Retina (tissue), 1 donor: ENCODE measurements around the gene SORL1.
"Not testable (repeated sequence)": the region's sequence is repeated elsewhere in the genome, so short reads cannot be mapped to it uniquely, and the experiment has no call there.

Experiments used
- DNase-seq: peaks from one replicate; pipeline ENCODE4 v3.0.0-alpha.2; 2016

SORL1 gene

DNA sequence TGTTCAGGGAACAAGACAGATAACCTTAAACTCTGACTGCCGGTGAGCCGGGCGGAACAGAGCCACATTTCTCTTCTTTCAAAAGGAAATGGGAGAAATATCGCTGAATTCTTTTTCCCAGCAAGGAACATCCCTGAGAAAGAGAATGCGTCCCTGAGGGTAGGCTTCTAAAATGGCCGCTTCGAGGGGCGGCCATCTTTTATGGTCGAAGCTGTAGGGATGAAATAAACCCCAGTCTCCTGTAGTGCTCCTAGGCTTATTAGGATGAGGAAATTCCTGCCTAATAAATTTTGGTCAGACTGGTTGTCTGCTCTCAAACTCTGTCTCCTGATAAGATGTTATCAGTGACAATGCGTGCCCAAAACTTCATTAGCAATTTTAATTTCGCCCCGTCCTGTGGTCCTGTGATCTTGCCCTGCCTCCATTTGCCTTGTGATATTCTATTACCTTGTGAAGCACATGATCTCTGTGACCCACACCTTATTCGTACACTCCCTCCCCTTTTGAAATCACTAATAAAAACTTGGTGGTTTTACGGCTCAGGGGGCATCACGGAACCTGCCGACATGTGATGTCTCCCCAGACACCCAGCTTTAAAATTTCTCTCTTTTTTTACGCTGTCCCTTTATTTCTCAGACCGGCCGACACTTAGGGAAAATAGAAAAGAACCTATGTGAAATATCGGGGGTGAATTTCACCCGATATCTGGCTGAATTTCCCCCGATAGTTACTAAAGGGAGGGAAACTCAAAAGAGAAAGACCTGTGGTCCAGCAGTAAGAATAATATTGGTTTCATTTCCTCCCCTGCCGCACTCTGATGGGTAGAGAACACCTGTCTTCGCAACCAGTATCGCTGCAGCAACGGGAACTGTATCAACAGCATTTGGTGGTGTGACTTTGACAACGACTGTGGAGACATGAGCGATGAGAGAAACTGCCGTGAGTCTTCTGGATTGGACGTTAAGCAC, 117.5 kb downstream of the SORL1 start:
- DNase-seq, result not testable (repeated sequence)

DNA sequence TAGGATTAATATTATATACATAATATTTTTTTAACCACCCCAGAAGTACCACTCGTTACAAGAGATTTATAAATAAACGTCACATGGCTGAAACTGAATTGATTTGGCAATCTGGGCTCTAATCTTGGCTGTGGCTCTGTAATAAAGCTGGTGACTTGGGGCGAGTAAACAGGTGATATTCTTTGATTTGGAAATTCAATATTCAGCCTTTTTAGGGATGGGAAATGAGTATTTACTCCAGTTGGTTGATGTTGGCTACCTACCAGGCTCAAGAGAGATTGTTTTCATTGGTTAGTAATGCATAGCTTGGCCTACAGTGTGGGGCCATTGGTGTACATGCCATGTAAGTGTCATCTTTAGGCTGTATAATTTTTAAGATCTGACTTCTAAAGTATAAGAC, 118.3 kb downstream of the SORL1 start:
- DNase-seq, result no peak

GRCh38 chr11:121571506-121571905, 119.4 kb downstream of the SORL1 start:
- DNase-seq, result peak; percentile 34

DNA sequence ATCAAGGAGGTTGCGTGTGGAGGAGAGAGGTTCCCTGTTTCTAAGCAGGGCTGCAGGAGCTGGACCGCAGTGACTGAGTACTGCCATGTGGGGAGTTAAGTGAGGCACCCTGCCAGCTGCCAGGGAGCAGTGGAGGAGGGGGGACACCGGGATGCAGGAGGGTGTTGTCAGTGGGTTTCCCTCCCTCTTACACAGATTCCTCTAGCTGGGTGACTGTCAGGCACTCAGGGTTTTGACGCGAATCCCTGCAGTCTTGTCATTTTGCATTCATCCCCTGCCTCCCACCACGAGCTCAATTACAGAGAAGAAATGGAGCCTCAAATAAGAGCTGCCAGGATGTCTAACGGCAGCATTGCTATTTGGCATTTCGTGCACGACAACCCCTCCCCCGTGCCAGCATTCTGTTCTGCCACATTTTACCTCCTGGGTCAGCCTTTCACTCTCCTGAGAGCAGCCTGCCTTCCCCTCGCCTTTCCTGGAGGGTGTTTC, 120.5 kb downstream of the SORL1 start:
- peak; percentile 42 for DNase-seq

DNA sequence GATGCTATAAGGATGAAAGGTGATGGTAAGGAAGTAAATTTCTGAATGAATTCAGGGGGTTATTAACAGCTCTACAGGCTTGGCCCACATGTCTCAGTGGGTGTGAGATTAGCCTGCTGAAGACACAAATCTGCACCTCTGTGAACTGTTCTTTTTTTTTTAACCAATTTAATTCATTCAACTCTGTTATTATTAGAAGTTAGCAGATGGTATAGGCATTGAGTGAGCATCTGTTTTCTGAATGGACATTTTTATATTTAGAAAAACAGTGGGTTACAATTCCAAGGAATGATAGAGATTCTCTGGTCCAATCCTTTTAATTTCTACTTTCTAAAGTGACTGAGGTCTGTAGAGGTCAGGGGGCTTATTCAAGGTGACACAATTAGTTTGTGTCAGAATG, 122.7 kb downstream of the SORL1 start:
- no peak for DNase-seq

DNA sequence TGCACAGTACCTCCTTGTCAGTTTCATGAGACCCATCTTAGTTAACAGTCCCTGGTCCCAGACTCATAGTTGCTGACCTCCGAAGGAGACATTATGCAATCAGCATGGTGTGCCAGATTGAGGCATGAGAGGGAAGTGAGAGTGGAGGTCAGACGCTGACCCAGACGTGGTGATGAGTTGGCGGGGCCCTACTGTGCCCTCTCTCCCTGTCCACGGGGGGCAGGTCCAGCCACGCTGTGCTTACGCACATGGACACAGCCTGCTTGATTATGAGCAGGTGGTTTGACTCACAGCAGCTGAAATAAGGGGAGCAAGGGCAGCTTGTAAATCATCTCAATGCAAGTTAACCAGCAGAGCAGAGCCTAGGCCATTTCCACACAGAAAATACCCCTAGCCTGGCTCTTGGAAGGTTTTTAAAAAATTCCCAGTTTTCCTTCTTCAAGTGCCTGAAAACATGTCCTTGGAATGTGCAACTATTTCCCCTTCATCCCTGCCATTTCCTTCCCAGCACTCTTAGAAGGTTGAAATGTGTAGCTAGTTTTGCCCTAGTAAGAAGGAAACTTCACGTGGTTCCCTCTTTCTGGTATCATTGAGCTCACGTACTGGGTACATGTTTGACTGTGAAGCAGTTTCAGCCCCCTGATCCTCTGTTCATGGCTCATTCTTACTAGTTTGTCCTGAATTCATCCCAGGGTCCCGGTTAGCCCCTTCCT, 123.3 kb downstream of the SORL1 start:
- peak; percentile 44 for DNase-seq

DNA sequence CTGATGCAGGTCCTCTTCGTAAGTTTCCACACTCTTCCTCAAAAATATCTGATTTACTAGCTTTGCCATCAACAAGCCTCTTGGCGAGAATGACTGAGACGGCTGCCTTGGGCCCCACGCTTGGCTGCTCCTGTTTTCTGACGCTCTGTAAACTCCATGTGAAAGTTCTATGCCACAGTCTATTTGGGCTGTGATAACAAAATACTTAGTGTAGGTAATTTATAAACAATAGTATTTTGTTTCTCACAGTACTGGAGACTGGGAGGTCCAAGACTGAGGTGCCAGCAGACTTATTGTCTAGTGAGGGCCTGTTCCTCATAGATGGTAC, 123.8 kb downstream of the SORL1 start:
- no peak for DNase-seq

- no peak for DNase-seq
Measured at GRCh38 chr11:121576531-121576930, 124.4 kb downstream of the SORL1 start.

DNA sequence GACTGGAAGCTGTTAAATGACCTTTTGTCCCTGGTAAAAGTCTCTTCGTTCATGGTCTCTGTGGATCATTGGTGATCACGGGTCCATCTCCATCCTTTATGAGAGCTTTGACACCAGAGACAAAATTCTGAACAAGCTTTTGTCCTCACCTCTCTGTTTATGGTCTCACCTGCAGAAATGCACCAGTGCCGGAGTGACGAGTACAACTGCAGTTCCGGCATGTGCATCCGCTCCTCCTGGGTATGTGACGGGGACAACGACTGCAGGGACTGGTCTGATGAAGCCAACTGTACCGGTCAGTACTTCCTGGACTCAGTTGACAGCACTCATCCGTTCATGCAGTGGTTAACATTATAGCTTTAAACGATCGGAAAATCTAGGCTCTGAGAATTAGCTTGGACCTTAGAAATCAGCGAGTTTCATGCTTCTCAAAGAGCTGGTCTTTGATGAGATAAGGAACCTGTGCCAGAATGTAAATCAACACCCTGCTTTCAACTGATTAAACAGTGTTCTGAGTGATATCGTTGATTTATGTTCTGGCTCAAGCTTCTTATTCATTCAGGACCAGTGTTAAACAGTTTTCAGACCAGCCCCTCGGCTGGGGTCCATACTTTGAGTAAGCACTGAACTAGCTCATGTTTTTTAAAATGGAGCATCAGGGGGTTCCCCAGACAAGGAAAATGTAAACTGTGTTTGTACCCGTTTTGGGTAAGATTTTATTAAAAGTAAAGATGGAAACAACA, 125.2 kb downstream of the SORL1 start:
- no peak for DNase-seq

DNA sequence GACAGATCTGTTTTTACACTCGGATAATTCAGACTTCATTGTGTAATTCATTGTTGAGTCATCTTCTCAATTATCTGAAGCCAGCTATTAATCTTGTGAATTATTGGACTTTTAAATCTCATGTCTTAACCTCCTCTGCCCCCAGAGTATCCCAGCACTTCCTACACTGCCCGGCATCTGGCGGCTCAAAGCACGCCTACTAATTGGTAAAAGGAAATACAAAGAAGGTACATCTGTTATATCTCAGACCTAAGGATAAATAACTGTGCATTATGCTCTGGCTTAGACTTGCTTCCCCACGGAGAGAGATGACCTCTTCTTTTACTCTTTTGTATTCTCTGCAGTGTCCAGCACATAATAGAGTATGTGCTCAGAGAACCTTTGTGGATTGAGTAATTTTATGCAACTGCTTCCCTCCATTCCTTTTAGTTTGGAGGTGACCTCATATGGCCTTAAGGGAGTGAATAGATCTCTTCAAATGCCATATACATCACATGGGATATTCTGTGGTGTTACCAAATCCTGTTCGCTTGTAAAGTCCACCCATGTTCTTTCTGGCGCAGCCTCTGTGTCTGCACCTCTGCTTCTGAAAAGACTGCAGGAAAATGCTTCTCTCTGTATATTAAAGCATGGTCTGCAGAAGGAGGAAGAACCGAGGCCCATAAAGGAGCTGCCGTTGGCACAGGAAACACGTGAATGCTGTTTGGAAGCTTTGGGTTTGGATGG, 126.3 kb downstream of the SORL1 start:
- DNase-seq, result no peak

DNA sequence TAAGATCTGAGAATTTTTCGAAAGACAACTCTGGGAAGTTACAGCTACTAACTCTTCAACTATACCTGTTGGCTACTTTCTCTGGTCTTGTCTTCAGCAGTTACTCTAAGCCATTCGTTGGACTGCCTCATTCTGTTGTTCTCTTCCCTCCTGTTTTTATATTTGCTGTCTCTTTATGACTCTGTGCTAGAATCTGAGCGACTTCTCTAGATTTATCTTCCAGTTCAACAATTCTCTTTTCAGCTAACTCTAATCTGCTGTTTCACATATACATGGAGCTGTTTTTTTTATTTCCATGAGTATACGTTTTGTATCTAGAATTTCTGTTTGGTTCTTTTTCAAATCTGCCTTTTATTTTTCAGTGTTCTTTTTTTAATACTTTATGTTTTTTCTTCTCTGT, 128.0 kb downstream of the SORL1 start:
- no peak for DNase-seq

- DNase-seq, result no peak
Measured at GRCh38 chr11:121581607-121582006, 129.5 kb downstream of the SORL1 start.

DNA sequence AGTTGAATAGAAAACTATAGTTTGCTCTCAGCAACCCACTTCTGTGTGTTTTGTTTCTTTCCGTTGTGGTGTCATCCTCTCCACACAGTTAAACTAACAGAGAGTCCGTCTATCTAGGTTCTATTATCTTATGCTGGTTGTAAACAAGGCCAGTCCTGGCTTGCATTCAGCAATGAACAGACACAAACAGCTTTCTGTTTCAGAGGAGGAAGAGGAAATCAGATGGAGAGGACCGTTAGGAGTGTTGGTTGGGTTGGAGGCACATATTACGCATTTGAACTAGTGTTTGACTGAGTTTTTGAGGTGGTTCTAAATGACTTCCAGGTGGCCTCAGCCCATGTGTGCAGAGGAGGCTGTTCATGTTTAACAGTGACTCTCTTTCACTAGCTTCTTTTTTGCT, 130.2 kb downstream of the SORL1 start:
- no peak for DNase-seq

GRCh38 chr11:121583825-121584224, 131.7 kb downstream of the SORL1 start:
- no peak for DNase-seq

DNA sequence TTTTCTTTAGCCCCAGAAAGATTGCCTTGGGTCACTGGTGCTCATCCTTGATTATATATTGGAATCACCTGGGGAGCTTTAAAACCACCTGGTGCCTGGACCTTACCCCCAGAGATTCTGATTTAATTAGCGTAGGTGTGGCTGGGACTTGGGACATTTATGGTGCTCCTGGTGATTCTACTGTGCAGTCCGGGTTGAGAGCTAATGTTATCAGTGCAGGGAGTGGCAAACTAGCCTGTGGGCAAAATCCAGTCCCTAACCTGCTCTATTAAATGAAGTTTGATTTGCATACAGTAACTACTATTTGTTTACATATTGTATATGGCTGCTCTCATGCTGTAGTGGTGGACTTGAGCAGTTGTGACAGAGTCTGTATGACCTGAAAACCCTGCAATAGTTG, 134.6 kb downstream of the SORL1 start:
- no peak for DNase-seq

DNA sequence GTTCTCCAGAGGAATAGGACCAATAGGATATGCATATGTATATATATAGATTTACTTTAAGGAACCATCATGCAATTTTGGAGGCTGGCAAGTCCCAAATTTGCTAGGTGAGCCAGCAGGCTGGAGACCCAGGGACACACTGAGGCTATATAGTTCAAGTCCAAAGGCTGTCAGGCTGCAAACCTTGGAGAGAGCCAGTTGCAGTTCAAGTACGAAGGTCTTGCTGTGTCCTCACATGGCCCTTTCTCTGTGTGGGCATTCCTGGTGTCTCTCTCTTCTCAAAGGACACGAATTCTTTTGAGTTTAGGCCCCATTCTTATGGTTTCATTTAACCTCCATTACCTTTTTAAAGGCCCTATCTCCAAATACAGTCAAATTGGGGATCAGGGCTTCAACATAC, 135.1 kb downstream of the SORL1 start:
- no peak for DNase-seq

GRCh38 chr11:121588747-121589146, 136.6 kb downstream of the SORL1 start:
- DNase-seq, result no peak

GRCh38 chr11:121589946-121590537, 137.9 kb downstream of the SORL1 start:
- no peak for DNase-seq

GRCh38 chr11:121590772-121591404, 138.8 kb downstream of the SORL1 start:
- no peak for DNase-seq

- peak; percentile 79 for DNase-seq
Measured at GRCh38 chr11:121591405-121592033, 139.4 kb downstream of the SORL1 start.

DNA sequence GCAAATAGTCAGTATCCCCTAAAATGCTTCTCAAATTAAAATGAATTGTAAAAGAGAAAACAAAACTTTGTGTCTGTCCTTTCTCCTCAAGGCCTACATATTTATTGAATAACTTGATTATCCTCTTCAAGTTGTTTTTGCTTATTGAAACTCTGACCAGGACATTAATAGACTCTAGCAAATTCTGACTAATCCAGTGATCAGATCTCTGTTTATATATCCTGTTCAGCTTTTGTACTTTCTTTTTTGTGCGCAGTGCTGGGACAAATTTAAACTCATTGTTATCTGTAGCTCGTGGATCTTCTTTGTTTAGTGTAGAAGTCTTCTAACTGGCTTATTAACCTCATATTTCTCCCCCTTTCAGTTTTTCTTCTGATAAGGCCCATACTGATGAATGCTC, 140.6 kb downstream of the SORL1 start:
- no peak for DNase-seq
